Measurements from ENCODE around the gene SHTN1. TPM values are rescaled to one million over a fixed set of nuclear protein-coding genes. Genes with fewer than 3 reads are reported as not detected.

Gene SHTN1
- total and polyA plus RNA-seq, 2 donors (not counting 1 experiment from before 2014, with no cell fraction given): 0.06 to 0.34 TPM

DNA sequence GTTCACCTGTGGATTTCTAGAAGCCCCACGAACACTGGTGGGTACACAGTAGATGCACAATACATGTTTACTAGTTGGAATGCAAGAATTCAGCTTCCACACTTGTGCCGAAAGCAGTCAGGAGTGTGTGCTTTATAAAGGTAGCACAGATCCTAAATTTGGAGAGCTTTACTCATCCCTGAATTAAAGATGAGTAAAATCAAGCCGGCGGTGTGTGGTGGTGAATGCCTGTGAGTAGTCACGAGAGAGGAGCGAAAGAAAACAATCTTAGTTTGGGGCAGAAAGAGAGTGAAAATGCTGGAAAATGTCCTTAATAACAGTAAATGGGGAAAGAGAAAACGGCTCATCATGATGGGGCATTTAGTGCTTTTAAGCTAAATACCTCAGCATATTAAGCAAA, 169.3 kb downstream of the SHTN1 start:
- no peaks in the 10 kb centered on the region for H3K79me2 ChIP-seq (ENCODE audit: control insufficient read depth, insufficient read depth, low read length)
- no peaks in the 10 kb centered on the region for H3K36me3 ChIP-seq (replicated peaks in 1 of 2; ENCODE audit: control extremely low read depth in 1 of 2, control insufficient read depth in 1 of 2, extremely low read depth in 1 of 2, insufficient read depth in 2 of 2, low read length in 1 of 2)
- ChIA-PET CTCF (interaction anchor here (1.2 to 1.8 kb wide), 3 partner anchors 8 to 332 kb away, joined by 3 read pairs; no protein-coding TSS in a partner anchor), POLR2A (no interaction called here)
- no peak for TF ChIP-seq EZH2 (IDR thresholded peaks at IDR 0.05; ENCODE audit: borderline replicate concordance, insufficient read depth, low read depth, low read length, poor library complexity, severe bottlenecking)
- no peak for TF ChIP-seq CTCF (IDR thresholded peaks at IDR 0.05)
- peaks cover 18% of the 10 kb centered on the region for H3K4me1 Mint-ChIP-seq
- H3K27ac Mint-ChIP-seq: no peak overlapping the region
- no peak overlapping the region for H3K4me3 ChIP-seq (ENCODE audit: control extremely low read depth in 1 of 5, extremely low read depth in 1 of 5, insufficient read depth in 1 of 5, low read depth in 2 of 5, low read length in 4 of 5)
- H3K4me3 Mint-ChIP-seq: no peak overlapping the region
- H3K4me1 ChIP-seq (ENCODE audit: control insufficient read depth in 2 of 2, insufficient read depth in 2 of 2, low read length in 2 of 2): no peaks in the 10 kb centered on the region
- no peak for ATAC-seq (ENCODE audit: low read depth)
- no peak overlapping the region for H3K4me2 ChIP-seq (replicated peaks; ENCODE audit: low read depth, low read length, poor library complexity, severe bottlenecking)
- intact Hi-C loops (cut with micrococcal nuclease): no loop called here
- no peak overlapping the region for H3K27ac ChIP-seq (ENCODE audit: low read length in 2 of 2)
- no peaks in the 10 kb centered on the region for H3K9me3 Mint-ChIP-seq (ENCODE audit: insufficient read depth)
- H3K27me3 ChIP-seq (replicated peaks in 1 of 4; ENCODE audit: control extremely low read depth in 1 of 4, control insufficient read depth in 3 of 4, insufficient read depth in 4 of 4, low read length in 3 of 4): no peaks in the 10 kb centered on the region
- no CpG with 5 or more reads among the region's 7 CpGs for WGBS (ENCODE audit: insufficient coverage)
- no peak overlapping the region for H2AFZ ChIP-seq (ENCODE audit: insufficient read depth, low read depth, low read length, poor library complexity, severe bottlenecking)
- no peaks in the 10 kb centered on the region for H4K20me1 ChIP-seq (ENCODE audit: control insufficient read depth, insufficient read depth, low read length, poor library complexity, severe bottlenecking)
- no peaks in the 10 kb centered on the region for H3K9me3 ChIP-seq (ENCODE audit: control extremely low read depth in 1 of 3, control insufficient read depth in 2 of 3, insufficient read depth in 1 of 3, low read length in 2 of 3)
- H3K27me3 Mint-ChIP-seq: no peaks in the 10 kb centered on the region
- H3K9ac ChIP-seq (ENCODE audit: low read length): no peak overlapping the region
- DNase-seq: no peak

DNA sequence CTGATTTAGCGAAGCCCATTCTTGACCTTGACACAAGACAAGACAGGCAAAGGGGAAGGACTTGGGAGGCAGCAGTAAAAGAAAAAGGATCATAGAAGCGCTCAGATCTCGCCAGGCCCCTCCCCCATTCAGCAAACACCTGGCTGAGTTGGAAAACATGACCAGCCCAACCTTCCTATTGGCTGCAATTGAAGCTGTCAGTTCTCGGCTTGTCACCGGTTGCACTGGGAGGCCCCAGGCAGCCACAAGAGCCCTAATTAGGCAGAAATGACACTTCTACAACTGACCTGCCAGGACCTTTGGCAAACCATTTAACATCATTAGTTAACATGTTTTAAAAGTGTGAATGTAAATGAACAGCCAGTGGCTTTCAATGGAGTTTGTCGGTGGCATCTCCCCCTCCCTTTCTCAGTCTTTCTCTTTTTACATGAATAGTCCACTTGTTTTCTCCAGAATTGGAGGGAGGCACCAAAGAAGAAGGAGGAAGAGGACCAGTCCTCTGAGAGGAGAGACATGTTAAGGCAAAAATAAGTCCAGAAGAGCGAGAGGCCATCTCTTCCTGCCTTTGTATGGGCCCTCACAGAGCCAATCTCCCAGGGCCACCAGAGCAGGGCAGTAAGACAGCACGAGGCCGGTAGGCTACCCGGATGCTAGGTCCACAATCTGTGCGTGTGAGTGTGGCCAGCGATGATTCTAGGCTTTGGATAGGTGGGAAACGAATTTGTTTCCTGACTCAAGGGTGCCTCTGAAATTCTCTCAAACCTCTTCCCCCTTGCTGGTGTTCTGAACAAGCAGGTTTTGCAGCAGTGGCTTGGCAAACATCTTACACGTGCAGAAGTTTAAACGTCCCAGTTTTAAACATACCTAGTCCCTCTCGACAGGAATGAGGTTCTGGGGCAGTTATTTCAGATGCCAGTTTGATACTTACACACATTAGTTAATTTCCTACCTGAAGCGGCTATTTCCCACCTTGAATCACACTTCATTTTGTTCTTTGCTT, 170.7 kb downstream of the SHTN1 start:
- 86% methylated on average over 9 of the region's 17 CpGs for WGBS (ENCODE audit: insufficient coverage)
- H3K79me2 ChIP-seq (ENCODE audit: control insufficient read depth, insufficient read depth, low read length): no peaks in the 10 kb centered on the region
- ATAC-seq (ENCODE audit: low read depth) (no peak), DNase-seq (no peak)
- no peaks in the 10 kb centered on the region for H4K20me1 ChIP-seq (ENCODE audit: control insufficient read depth, insufficient read depth, low read length, poor library complexity, severe bottlenecking)
- Mint-ChIP-seq H3K27ac (no peak overlapping the region), H3K9me3 (ENCODE audit: insufficient read depth) (no peaks in the 10 kb centered on the region), H3K4me1 (peaks cover 14% of the 10 kb centered on the region), H3K4me3 (no peak overlapping the region), H3K27me3 (no peaks in the 10 kb centered on the region)
- H2AFZ ChIP-seq (ENCODE audit: insufficient read depth, low read depth, low read length, poor library complexity, severe bottlenecking): no peak overlapping the region
- H3K36me3 ChIP-seq (replicated peaks in 1 of 2; ENCODE audit: control extremely low read depth in 1 of 2, control insufficient read depth in 1 of 2, extremely low read depth in 1 of 2, insufficient read depth in 2 of 2, low read length in 1 of 2): no peaks in the 10 kb centered on the region
- H3K27me3 ChIP-seq (replicated peaks in 1 of 4; ENCODE audit: control extremely low read depth in 1 of 4, control insufficient read depth in 3 of 4, insufficient read depth in 4 of 4, low read length in 3 of 4): no peaks in the 10 kb centered on the region
- CTCF ChIA-PET: interaction anchor here (1.2 kb wide), 1 partner anchor 9 kb away, joined by 3 read pairs; no protein-coding TSS in a partner anchor
- no peak overlapping the region for H3K27ac ChIP-seq (ENCODE audit: low read length in 2 of 2)
- no peak overlapping the region for H3K4me3 ChIP-seq (ENCODE audit: control extremely low read depth in 1 of 5, extremely low read depth in 1 of 5, insufficient read depth in 1 of 5, low read depth in 2 of 5, low read length in 4 of 5)
- H3K4me1 ChIP-seq (ENCODE audit: control insufficient read depth in 2 of 2, insufficient read depth in 2 of 2, low read length in 2 of 2): no peaks in the 10 kb centered on the region
- intact Hi-C loops (cut with micrococcal nuclease): no loop called here
- no peaks in the 10 kb centered on the region for H3K9me3 ChIP-seq (ENCODE audit: control extremely low read depth in 1 of 3, control insufficient read depth in 2 of 3, insufficient read depth in 1 of 3, low read length in 2 of 3)
- TF ChIP-seq EZH2 (IDR thresholded peaks at IDR 0.05; ENCODE audit: borderline replicate concordance, insufficient read depth, low read depth, low read length, poor library complexity, severe bottlenecking): no peak
- TF ChIP-seq CTCF (IDR thresholded peaks at IDR 0.05): no peak
- H3K9ac ChIP-seq (ENCODE audit: low read length): no peak overlapping the region
- H3K4me2 ChIP-seq (replicated peaks; ENCODE audit: low read depth, low read length, poor library complexity, severe bottlenecking): no peak overlapping the region
- POLR2A ChIA-PET: no interaction called here

Data from B cell (primary cell).